GM19452 (cell line): ENCODE measurements around the gene EMP2.
"Not testable (repeated sequence)": the region's sequence is repeated elsewhere in the genome, so short reads cannot be mapped to it uniquely, and the experiment has no call there.

Experiments used
- ATAC-seq: cut with Tn5 transposase; IDR thresholded peaks from one replicate; pipeline ENCODE4 v1.9.1; 2021; ENCODE audit not compliant: unreplicated experiment

The EMP2 gene

GRCh38 chr16:10525214-10525825 is 55.1 kb downstream of the EMP2 start:
- no peak for ATAC-seq

- no peak for ATAC-seq
Observed at GRCh38 chr16:10522966-10523365, 57.4 kb downstream of the EMP2 start.

GRCh38 chr16:10521681-10522274 is 58.6 kb downstream of the EMP2 start:
- no peak for ATAC-seq

- ATAC-seq, result no peak
Observed at GRCh38 chr16:10520869-10521578, 59.4 kb downstream of the EMP2 start.

GRCh38 chr16:10519929-10520868 is 60.2 kb downstream of the EMP2 start:
- no peak for ATAC-seq

GRCh38 chr16:10519297-10519696 is 61.1 kb downstream of the EMP2 start:
- ATAC-seq, result no peak

- ATAC-seq, result no peak
Observed at GRCh38 chr16:10518479-10519041, 61.8 kb downstream of the EMP2 start.

GRCh38 chr16:10517868-10518267 is 62.5 kb downstream of the EMP2 start:
- no peak for ATAC-seq

GRCh38 chr16:10514369-10515055 is 65.9 kb downstream of the EMP2 start:
- no peak for ATAC-seq

GRCh38 chr16:10511829-10512228 is 68.6 kb downstream of the EMP2 start:
- ATAC-seq, result no peak

GRCh38 chr16:10510279-10510678 is 70.1 kb downstream of the EMP2 start:
- no peak for ATAC-seq

GRCh38 chr16:10509534-10510025 is 70.8 kb downstream of the EMP2 start:
- peak; percentile 80 for ATAC-seq

- not testable (repeated sequence) for ATAC-seq
Observed at GRCh38 chr16:10505286-10505685, 75.1 kb downstream of the EMP2 start.

GRCh38 chr16:10504404-10504885 is 76.0 kb downstream of the EMP2 start:
- ATAC-seq, result no peak

- ATAC-seq, result no peak
Observed at GRCh38 chr16:10502776-10503175, 77.6 kb downstream of the EMP2 start.

- ATAC-seq, result no peak
Observed at GRCh38 chr16:10501016-10501607, 79.3 kb downstream of the EMP2 start.

- ATAC-seq, result no peak
Observed at GRCh38 chr16:10500582-10500981, 79.8 kb downstream of the EMP2 start.

GRCh38 chr16:10497132-10498101 is 83.0 kb downstream of the EMP2 start:
- no peak for ATAC-seq

- no peak for ATAC-seq
Observed at GRCh38 chr16:10495031-10495345, 85.4 kb downstream of the EMP2 start.
